WI38 (cell line): ENCODE measurements around the gene GZMB.

Experiments used
- H3K4me3 ChIP-seq: 2 replicates; pipeline ENCODE4 v1.5.1; 2011; ENCODE audit warnings: low read depth, mild to moderate bottlenecking, control low read depth, low read length
- CTCF ChIP-seq: IDR thresholded peaks from 2 replicates; pipeline ENCODE4 v1.5.1; 2012; ENCODE audit warnings: low read depth, mild to moderate bottlenecking, control low read depth, low read length

GZMB gene

GRCh38 chr14:24631749-24632335 is 2.1 kb downstream of the GZMB start:
- TF ChIP-seq CTCF, result no peak
- no peak overlapping the region for H3K4me3 ChIP-seq

- no peak overlapping the region for H3K4me3 ChIP-seq
- no peak for TF ChIP-seq CTCF
These were observed 3.0 kb downstream of the GZMB start for GRCh38 chr14:24630872-24631477.

- no peak for TF ChIP-seq CTCF
- no peak overlapping the region for H3K4me3 ChIP-seq
These were observed 3.7 kb downstream of the GZMB start for GRCh38 chr14:24630087-24630871.

- no peak for TF ChIP-seq CTCF
- no peak overlapping the region for H3K4me3 ChIP-seq
These were observed 4.5 kb downstream of the GZMB start for GRCh38 chr14:24629521-24629920.

GRCh38 chr14:24613747-24614146 is 20.2 kb downstream of the GZMB start:
- no peak overlapping the region for H3K4me3 ChIP-seq
- TF ChIP-seq CTCF, result no peak

GRCh38 chr14:24613241-24613640 is 20.7 kb downstream of the GZMB start:
- no peak overlapping the region for H3K4me3 ChIP-seq
- no peak for TF ChIP-seq CTCF

GRCh38 chr14:24612196-24612595 is 21.8 kb downstream of the GZMB start:
- no peak for TF ChIP-seq CTCF

More at GRCh38 chr14:24612196-24612595, 21.8 kb downstream of the GZMB start:
- H3K4me3 ChIP-seq, result no peak overlapping the region
